GM12878 (cell line): ENCODE data around the gene WIPF2. TPM values are rescaled to one million over a fixed set of nuclear protein-coding genes. Genes with fewer than 3 reads are reported as not detected.

Experiments used
- ATAC-seq: fragments of 200-7000 bp; cut with Tn5 transposase; 3 replicates; pipeline ENCODE4 v1.9.1; 2020; ENCODE audit warnings: mild to moderate bottlenecking, moderate library complexity
- BruUV-seq: library from RNA; stranded (reverse); fragments of 400-500 nt; replicated peaks from 2 replicates; lab custom pipeline; 2021; lab: Mats Ljungman, UMichigan
- CTCF ChIA-PET: fragments of 300-600 bp; sonication (Branson Sonifier 250); formaldehyde crosslinking; extraction: SDS; loops from one replicate; lab custom pipeline; 2021; ENCODE audit warnings: inconsistent platforms; lab: Yijun Ruan, JAX
- POLR2A ChIA-PET: fragments of 350-600 bp; formaldehyde crosslinking; extraction: SDS; loops from one replicate; lab custom pipeline; 2021; ENCODE audit warnings: inconsistent platforms; lab: Charles Lee
- RAD21 ChIA-PET: fragments of 300-600 bp; sonication (Branson Sonifier 250); formaldehyde crosslinking; loops from one replicate; lab custom pipeline; 2023; ENCODE audit warnings: antibody characterized with exemption; ENCODE audit not compliant: unreplicated experiment; lab: Charles Lee
- SMC1A ChIA-PET: fragments of 300-600 bp; sonication (Branson Sonifier 250); formaldehyde crosslinking; loops from one replicate; lab custom pipeline; 2023; ENCODE audit not compliant: unreplicated experiment, uncharacterized antibody; lab: Charles Lee
- DNase-seq: peaks from one replicate; pipeline ENCODE4 v3.0.0-alpha.2; 2011; ENCODE audit warnings: low read depth, low spot score
- FAIRE-seq: peaks from 3 replicates; lab custom pipeline; 2011; peaks lifted over from hg19 to GRCh38; lab: Jason Lieb, UNC
- H2AFZ ChIP-seq: 2 replicates; pipeline ENCODE4 v1.6.0; 2011; ENCODE audit warnings: low read depth, low read length, control low read depth; ENCODE audit not compliant: control insufficient read depth
- H3K27ac ChIP-seq: 2 replicates; pipeline ENCODE4 v1.5.1; 2011; ENCODE audit warnings: control low read depth; ENCODE audit not compliant: control insufficient read depth, insufficient read depth
- H3K27me3 ChIP-seq, 2 experiments: replicated peaks in 1 of 2; 2 replicates each; pipeline versions ENCODE4 v1.6.0 to v1.6.1; 2011; ENCODE audit warnings: low read length in 1 of 2; ENCODE audit not compliant: control insufficient read depth in 2 of 2, insufficient read depth in 2 of 2
- H3K36me3 ChIP-seq, 2 experiments: 2 replicates each; pipeline ENCODE4 v1.5.1; 2011; ENCODE audit warnings: low read length in 1 of 2; ENCODE audit not compliant: control insufficient read depth in 2 of 2, insufficient read depth in 2 of 2
- H3K4me1 ChIP-seq: 2 replicates; pipeline ENCODE4 v1.6.1; 2011; ENCODE audit warnings: mild to moderate bottlenecking, low read length, moderate library complexity, mixed read lengths; ENCODE audit not compliant: control insufficient read depth, insufficient read depth
- H3K4me2 ChIP-seq: 2 replicates; pipeline ENCODE4 v1.6.0; 2011; ENCODE audit warnings: control low read depth; ENCODE audit not compliant: control insufficient read depth, insufficient read depth
- H3K4me3 ChIP-seq: fragments of 200-600 bp; sonication (generic); 2 replicates; pipeline ENCODE4 v1.5.1; 2016
- H3K79me2 ChIP-seq: 2 replicates; pipeline ENCODE4 v1.6.0; 2011; ENCODE audit warnings: low read length; ENCODE audit not compliant: control insufficient read depth, insufficient read depth
- H3K9ac ChIP-seq: 2 replicates; pipeline ENCODE4 v1.8.0; 2011; ENCODE audit warnings: low read length, control low read depth, mixed read lengths; ENCODE audit not compliant: control insufficient read depth, insufficient read depth
- H3K9me3 ChIP-seq: replicated peaks from 3 replicates; pipeline ENCODE4 v1.5.1; 2011; ENCODE audit warnings: mild to moderate bottlenecking, low read length; ENCODE audit not compliant: control insufficient read depth, insufficient read depth
- H4K20me1 ChIP-seq: 2 replicates; pipeline ENCODE4 v1.6.0; 2011; ENCODE audit not compliant: control insufficient read depth, insufficient read depth
- CEBPZ ChIP-seq: fragments of 150-350 bp; IDR thresholded peaks from 2 replicates; pipeline ENCODE4 v1.6.1; 2016; ENCODE audit warnings: low read depth, low read length
- ELK1 ChIP-seq: IDR thresholded peaks from 2 replicates; pipeline ENCODE4 v1.6.1; 2012; ENCODE audit warnings: low read depth, low read length, improper control_type of control experiment
- HSF1 ChIP-seq: fragments of 150-350 bp; IDR thresholded peaks from 2 replicates; pipeline ENCODE4 v1.6.1; 2014; ENCODE audit warnings: mild to moderate bottlenecking, low read depth, low read length
- JUNB ChIP-seq: IDR thresholded peaks from 2 replicates; pipeline ENCODE4 v1.6.1; 2016; ENCODE audit warnings: antibody characterized with exemption, mild to moderate bottlenecking
- MYB ChIP-seq: fragments of 150-350 bp; IDR thresholded peaks from 2 replicates; pipeline ENCODE4 v1.6.1; 2014; ENCODE audit warnings: mild to moderate bottlenecking, low read depth, low read length, borderline replicate concordance
- NBN ChIP-seq: fragments of 450-650 bp; IDR thresholded peaks from 2 replicates; pipeline ENCODE4 v1.6.1; 2016
- RAD21 ChIP-seq: IDR thresholded peaks from 2 replicates; pipeline ENCODE4 v1.6.1; 2011; ENCODE audit warnings: mild to moderate bottlenecking, low read depth, low read length, moderate library complexity; ENCODE audit not compliant: insufficient read depth
- SIX5 ChIP-seq: IDR thresholded peaks from 2 replicates; pipeline ENCODE4 v1.6.1; 2011; ENCODE audit warnings: mild to moderate bottlenecking, low read depth, low read length, moderate library complexity; ENCODE audit not compliant: severe bottlenecking
- YBX1 ChIP-seq: fragments of 450-650 bp; IDR thresholded peaks from 2 replicates; pipeline ENCODE4 v1.6.1; 2016; ENCODE audit warnings: antibody characterized with exemption
- ZBTB4 ChIP-seq: fragments of 450-650 bp; formaldehyde crosslinking; IDR thresholded peaks from 2 replicates; pipeline ENCODE4 v1.4.0; 2022; ENCODE audit warnings: mild to moderate bottlenecking, moderate library complexity
- WGBS: methylation state at CpG from one replicate; pipeline ENCODE4 v1.1.6; 2016; ENCODE audit warnings: low lambda C conversion rate; ENCODE audit not compliant: insufficient replicate concordance, insufficient coverage; ENCODE audit errors: missing lambda C conversion rate; 5-methylcytosine and 5-hydroxymethylcytosine counted together
- in situ Hi-C: fragments of 300-500 bp; cut with MboI; formaldehyde crosslinking; loops from 9 replicates; pipeline ENCODE4 v1.14.3; 2018; ENCODE audit warnings: mixed read lengths
- intact Hi-C: fragments of 100-400 bp; cut with micrococcal nuclease; formaldehyde crosslinking; loops from one replicate; pipeline ENCODE4 v1.14.2; 2022; ENCODE audit not compliant: unreplicated experiment
- polyA plus RNA-seq, 11 experiments: library from polyadenylated mRNA; depleted of rRNA in 4 of 11; unstranded in 6 of 11; stranded (reverse) in 5 of 11; fragments of >200 nt; fragmentation: Nextera tagmentation in 4 of 11; fragmentation: Illumina TruSeq in 1 of 11; extraction: Ambion mirVana in 4 of 11; extraction: Trizol in 1 of 11; gene quantifications; 1 replicate in 1 of 11; 2 replicates in 10 of 11; pipeline versions ENCODE4 v1.2.1 to v1.2.3, GENCODE V29; 2011 to 2016; ENCODE audit warnings: inconsistent platforms in 2 of 11, missing spikeins in 2 of 11, low read depth in 1 of 11
- total RNA-seq, 4 experiments: library from RNA; depleted of rRNA in 3 of 4; stranded (reverse); fragments of >200 nt in 3 of 4; fragmentation: Illumina TruSeq in 1 of 4; extraction: Trizol in 1 of 4; gene quantifications; 2 replicates each; pipeline versions ENCODE4 v1.2.1 to v1.2.3, GENCODE V29; 2013 to 2021

WIPF2 gene
- total and polyA plus RNA-seq, 10 of the 15 experiments (the other 5 are each of a cell fraction or from before 2014, with no cell fraction given): 4.2 to 20.8 (median 7.1) TPM

GRCh38 chr17:40309031-40309948 lies 90.2 kb downstream of the WIPF2 start, which contains the start of gene RARA:
TSS of gene RARA (plus strand) at chr17:40309180. CDS start at chr17:40331219, 22,039 bp downstream.
- Histone ChIP-seq H3K4me2 (peak within 1 kb of the TSS; percentile 71), H3K9ac (peak within 1 kb of the TSS; percentile 33; the same call in 1 of the 2 replicates), H3K4me1 (peaks cover 58% of the 10 kb centered on the region), H2AFZ (peak within 1 kb of the TSS; percentile 58), H3K27ac (peak within 1 kb of the TSS; percentile 9; the same call in 1 of the 2 replicates), H3K9me3 (no peaks in the 10 kb centered on the region), H4K20me1 (no peaks in the 10 kb centered on the region), H3K36me3 (peaks cover 0 to under 1% of the 10 kb centered on the region in 2 experiments; a peak in 2 of 4 replicates), H3K79me2 (no peaks in the 10 kb centered on the region; the same call in none of the 2 replicates), H3K27me3 (no peaks in the 10 kb centered on the region), H3K4me3 (peak within 1 kb of the TSS; percentile 70)
- in situ Hi-C loops: loop anchor here (5.0 kb wide), 1 partner anchor 228 kb away; no protein-coding TSS in a partner anchor
- WGBS: 37% methylated on average over 19 of the region's 20 CpGs
- ChIA-PET POLR2A (interaction anchor here (0.7 to 9.8 kb wide), 7 partner anchors 8 to 306 kb away, joined by 3 to 123 read pairs (median 3); no protein-coding TSS in a partner anchor), RAD21 (interaction anchor here (0.7 to 18.7 kb wide), 7 partner anchors 14 to 306 kb away, joined by 3 to 271 read pairs (median 3); partner anchors contain the start of gene WIPF2), CTCF (interaction anchor here (0.6 to 10.6 kb wide), 16 partner anchors 9 to 566 kb away, joined by 3 to 311 read pairs (median 5); partner anchors contain the start of gene TOP2A), SMC1A (interaction anchor here (0.9 to 11.2 kb wide), 11 partner anchors 8 to 312 kb away, joined by 3 to 172 read pairs (median 6); partner anchors contain the start of gene CDC6)
- no peak for DNase-seq
- FAIRE-seq: no peak
- intact Hi-C loops: no loop called here
- ATAC-seq: peak; percentile 68
- BruUV-seq: no TSS peak
- no peak for TF ChIP-seq MYB
- TF ChIP-seq CEBPZ: no peak
- peak; percentile 37; the same call in 1 of the 2 replicates for TF ChIP-seq ELK1
- TF ChIP-seq SIX5: no peak
- TF ChIP-seq ZBTB4 (CRISPR knock-in tag): no peak
- no peak for TF ChIP-seq NBN
- no peak for TF ChIP-seq YBX1
- TF ChIP-seq JUNB: no peak
- no peak for TF ChIP-seq HSF1
- no peak for TF ChIP-seq RAD21
